NCI-H2029 treated with DMSO at 0.1 percent for 48 hours (cell line): ENCODE measurements around the gene PRKAG2.

Experiments
- DNase-seq: peaks from one replicate; lab custom pipeline; 2025; lab: John Stamatoyannopoulos, UW

The PRKAG2 gene

DNA sequence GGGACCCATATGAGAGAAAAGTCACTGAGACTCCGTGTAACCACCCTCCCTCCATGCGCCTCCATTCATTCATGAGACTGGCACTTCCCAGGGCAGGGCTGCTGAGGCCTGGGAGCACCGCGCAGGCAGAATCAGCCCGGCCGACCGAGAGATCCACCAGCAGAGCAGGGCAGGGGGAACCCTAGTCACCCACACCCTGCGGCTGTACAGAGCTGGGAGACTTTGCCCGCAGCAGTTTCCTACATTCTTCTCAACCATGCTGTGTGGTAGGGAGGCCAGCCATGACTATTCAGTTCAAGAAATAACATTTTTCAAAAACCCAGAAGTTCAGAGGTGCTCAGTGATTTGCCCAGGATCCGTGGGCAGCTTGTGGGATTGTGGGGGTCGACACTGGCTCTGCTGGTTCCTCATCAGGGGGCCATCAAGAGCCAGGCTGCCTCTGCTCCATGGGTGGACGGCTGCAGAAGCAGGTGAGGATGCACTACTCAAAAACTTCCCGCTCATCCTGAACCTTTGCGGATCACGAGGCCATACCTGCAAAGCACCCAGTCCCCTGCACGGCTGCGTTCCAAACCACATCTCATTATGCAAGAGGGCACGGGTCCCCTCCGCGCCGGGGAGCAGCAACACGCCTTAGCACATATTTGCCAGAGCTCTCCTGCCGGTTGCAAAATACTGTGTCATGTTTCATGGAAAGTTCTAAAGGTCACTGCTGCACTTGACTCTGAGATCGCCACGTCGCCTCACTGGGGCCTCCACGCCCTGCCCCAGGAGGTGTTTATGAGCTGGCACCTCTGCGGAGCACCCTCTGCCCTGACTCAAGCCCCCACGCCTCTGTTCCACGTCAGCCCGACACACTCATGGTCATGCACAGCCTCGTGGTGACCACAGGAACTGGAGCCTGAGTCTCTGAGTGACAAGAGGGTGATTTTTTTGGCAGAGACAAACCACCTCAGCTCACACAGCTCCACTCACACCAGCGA is 132.0 kb downstream of the PRKAG2 start:
- DNase-seq = no peak

DNA sequence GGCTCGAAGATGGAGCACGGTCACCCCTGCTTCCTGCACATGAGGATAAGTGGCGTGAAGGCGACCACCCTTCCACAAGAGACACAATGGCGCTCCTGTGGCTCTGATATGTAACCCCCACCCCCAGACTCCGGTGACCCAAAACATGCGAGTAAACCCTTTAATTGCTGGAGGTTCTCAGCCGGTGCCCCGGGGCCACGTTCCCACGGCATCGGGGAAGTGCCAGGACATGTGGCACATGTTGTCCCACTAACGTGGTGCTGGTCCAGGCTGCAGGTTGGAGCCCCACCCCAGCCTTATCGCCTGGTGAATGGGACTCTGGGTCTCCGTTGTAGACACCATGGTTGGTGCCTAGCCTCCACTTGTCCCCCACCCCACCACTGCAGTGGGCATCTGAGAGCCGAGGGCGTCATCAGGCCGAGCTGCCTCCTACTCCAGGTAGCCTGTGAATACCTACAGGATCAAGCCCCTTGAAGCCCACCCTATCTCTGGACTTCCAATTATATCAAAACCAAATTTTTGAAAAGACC is 132.8 kb downstream of the PRKAG2 start:
- DNase-seq = no peak

DNA sequence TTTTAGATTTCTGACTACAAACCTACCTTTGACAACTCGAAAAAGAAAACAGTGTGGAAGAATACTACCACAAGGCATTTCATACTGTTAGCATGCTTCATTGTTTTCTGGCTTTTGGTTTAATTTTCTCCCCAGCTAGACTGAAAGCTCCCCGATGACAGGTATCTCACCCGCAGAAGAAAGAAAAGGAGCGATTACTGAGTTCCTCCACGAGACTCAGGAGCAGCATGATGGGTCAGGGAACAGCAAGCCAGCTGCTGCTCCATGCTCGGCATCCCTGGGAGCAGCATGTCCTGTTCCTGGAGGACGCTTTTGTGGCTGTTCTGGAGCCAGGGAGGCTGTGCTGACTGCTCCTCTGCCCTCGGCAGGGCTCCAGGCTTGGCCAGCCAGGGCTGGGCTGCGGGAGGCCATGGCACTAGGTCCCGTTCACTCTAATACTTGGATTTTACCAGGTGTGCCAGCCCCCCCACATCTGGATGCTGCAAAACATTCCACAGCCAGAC is 133.4 kb downstream of the PRKAG2 start:
- DNase-seq = no peak

DNA sequence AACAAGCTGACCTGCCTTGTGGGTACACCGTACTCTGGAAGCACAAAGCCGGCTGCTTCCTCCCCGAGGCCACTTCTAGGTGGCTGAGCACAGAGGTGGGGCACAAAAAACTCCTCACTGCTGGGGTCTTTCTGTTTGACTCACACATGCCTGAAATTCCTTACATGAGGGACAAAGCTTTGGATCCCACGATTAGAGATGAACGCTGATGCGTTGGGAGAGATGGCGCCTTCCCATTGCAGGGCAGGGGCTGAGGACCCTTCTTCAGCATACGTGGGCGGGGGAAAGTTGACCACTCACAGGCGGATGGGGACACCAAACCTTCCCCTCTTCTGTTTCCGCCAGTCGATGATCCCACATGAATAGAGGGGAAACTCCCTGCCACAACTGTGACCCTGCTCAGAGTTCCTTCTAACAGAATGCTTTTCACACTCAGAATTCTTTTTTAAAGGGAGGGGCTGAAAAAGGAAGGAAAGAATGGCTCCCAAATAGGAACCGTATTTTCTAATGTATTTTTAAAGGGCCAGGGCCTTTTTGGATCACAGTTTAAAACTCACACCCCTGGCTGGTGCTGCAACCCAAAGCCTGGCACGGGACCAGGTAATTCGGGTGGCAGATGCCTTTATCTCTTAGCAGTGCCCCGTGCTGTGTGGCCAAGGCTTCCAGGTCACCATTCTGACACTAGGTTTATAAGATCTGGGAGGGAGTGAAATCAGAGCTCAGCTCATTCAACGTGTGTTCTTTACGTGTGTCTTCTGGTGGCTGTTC is 134.0 kb downstream of the PRKAG2 start:
- DNase-seq = no peak

DNA sequence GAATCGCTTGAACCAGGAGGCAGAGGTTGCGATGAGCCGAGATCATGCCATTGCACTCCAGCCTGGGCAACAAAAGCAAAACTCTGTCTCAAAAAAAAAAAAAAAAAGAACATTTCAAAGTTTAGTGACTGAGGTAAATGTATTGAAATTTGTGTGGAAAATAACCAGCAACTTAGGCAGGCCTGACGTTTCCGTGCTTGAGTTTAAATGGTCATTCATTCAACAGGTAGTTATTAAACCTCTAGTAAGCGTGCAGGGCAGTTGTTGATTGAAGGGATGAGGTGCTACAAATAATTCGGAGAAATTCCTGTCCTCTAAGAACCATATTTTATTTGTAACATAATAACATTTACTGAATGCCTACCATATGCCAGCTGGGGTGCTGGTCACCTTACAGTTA is 135.3 kb downstream of the PRKAG2 start:
- no peak for DNase-seq

DNA sequence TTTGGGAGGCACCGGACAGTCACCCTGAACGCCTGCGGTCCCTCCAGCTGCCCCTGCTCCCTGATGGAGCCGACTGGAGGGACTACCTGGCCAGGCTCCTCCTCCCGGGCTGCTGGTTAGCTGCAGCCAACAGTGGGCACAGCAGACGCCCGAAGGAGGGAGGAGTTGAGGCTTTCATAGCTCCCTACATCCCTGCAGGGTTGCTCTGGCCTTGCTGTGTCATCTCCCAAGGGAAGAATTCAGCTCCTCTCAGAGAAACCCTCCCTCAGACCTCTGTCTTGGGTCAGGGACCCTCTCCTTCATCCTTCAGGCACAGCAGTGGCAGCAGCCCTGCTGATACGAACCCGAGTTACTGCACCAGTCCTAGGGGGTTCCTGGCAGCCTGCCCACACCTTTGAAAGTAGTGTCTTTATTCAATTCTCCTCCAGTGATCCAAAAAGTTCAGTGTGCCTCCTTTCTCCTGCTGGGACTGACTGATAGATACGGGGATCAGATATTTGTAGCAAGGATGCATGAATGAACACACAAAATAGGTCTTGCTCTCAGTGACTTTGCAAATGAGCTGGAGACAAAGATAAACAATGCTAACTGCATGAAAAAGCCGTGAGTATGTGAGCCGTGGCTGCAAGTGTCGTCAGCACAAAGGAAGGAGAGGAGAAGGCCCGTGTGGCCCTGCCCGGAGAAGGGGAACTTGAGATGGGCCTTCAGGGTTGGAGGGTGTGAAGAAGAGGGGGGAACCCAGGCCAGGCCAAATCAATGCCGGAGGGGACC is 136.6 kb downstream of the PRKAG2 start:
- no peak for DNase-seq

DNA sequence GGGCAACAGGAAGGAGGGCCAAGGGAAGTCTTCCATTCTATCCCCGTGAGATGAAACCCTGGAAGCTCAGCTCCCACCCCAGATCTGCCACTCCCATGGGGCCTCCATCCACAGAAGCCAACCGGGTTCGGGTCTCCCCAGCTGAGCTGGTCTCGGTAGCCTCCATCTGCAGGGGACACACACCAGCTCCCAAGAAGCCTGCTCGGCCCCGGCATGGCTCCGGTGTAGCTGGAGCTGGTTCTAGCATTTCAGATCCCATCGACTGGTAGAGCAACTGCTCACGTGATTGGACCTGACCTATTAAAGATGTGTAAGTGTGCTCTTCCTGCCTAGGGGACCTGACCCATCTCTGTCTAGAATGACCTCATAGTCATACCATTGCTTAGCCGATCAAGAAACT is 138.0 kb downstream of the PRKAG2 start:
- DNase-seq = no peak

DNA sequence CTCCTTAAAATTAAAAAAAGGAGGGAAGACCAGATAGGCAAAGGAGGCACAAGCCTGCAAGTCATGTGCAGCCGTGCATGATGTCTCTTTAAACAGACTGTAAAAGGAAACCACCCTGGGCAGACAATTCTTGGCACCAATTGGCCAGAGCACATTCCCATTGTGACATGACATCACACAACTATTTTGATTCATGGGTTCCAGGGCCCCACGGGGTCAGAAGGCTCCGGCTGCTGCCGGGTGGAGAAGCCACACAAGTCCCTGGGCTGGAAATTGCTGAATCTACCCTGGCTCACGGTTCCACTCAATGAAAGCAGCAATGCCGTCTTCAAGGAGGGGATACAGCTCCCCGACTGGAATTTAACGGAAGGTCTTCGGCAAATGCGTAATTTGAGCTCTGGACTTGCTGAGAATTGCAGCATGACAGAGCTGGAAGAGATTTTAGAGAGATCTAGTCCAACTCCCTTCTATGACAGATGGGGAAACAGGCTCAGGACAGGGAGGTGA is 140.5 kb downstream of the PRKAG2 start:
- peak; percentile 60 for DNase-seq

DNA sequence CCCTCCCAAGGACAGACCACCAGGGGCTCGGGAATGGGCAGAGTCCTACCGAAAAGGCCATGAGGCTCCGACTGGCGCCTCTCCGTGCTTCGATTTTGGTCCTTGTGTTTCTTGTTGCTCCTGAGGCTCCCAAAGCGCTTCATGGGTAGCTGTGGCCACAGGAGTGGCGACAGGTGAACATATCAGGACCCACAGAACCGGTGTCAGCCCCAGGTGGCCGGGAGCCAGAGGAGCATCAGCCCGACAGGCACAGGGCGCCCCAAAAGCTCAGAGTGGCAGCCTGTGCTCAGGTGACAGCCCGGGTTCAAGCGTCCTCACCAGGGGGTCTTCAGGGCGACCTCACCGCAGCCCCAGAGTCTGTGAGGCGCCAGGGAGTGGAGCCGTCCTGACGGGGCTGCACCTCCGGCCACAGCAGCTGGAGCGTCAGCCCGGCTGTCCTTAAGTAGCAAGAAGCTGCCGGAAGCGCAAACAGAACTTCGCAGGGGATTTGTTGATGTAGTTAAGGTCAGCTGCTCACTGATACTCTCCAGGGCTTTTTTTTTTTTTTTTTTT is 141.0 kb downstream of the PRKAG2 start:
- DNase-seq = no peak

DNA sequence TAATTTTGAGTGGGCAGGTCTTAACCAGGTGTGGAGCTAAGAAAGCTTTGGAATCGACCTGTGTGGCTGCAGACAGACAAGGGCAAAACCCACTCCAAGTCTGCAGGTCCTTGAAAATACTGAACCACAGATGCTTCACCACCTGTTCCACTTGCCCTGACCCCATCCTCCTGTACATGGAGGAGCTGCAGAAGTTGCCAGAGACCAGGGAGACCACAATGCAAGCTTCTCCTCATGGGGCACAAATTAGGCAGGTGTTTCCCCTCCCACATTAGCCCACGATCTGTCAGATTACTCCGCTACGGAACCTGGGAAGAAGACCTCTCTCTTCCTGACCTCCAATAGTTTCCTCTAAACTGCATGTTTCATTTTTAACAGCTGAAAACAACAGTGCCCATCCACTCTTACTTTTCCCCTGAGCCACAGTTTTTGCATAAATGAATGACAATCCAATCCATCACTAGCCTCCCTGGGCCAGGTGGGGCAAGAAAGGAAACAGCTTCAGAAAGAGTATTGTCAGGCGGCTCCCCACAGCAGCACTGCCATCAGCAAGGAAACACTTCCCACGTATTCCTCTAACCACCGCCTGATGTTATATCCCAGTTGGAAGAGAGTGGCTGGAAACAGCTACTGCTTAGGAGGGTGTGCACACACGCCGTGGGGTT is 141.6 kb downstream of the PRKAG2 start:
- no peak for DNase-seq

DNA sequence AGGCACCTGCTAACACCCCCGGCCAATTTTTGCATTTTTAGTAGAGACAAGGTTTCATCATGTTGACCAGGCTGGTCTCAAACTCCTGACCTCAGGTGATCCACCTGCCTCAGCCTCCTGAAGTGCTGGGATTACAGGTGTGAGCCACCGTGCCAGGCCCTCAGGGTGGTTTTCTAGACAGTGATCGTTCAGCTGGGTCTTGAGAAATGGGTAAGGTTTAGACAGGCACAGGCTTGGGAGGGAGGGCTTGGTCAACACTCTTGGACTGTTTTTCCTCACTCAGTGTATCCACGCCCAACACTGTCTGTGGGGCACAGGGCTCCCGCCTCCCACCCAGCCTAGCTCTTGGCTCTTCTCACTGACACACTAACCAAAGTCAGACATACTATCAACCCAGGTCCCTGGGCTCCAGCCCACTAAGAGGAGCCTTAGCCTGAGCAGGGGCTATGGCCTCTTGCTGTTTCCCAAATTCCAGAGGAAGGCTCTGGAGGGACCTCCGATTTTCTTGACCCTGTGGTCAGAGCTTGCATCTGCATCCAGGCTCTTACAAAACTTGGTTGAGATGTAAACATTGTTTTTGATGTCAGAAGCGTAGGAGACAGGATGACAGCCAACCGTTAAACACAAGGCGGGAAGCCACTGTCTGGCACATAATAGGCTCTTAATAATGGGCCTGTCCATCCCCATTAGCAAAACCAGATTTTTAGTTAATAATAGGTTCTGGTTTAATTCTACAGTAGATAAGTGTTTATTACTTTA is 143.9 kb downstream of the PRKAG2 start:
- no peak for DNase-seq

DNA sequence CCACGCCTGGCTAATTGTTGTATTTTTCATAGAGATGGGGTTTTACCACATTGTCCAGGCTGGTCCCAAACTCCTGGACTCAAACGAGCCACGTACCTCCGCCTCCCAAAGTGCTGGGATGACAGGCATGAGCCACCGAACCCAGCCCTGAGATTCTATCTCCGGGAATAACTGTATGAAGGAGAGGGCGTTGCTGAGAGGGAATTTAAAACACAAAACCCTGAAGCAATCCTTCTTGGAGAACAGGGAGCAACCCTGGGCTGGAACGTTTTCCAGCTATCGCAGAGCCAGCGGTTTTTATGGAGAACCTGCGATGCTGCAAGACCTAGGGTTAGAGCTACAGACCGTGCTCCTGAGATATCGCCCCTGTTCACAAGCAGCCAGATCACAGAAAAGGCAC is 144.6 kb downstream of the PRKAG2 start:
- DNase-seq = no peak

DNA sequence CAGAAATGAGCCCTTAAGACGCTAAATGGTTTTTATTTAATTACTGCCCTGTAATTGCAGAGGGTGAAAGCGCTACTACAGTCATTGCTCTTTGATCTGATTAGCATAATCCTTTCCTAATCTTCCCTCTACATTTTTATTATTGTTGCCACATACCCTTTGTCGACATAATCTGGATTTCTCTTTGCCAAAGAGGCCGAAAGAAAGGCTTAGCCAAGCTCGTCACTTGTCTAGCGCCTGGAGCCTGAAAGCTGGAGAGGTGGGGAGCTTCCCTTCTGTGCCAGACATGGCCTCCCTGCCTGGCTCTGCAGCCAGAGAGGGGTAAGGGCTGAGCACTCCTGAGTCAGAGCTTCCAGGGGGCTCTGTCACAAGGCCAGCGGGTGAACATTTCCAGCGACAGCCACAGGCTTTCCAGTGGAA is 145.9 kb downstream of the PRKAG2 start:
- DNase-seq = no peak

DNA sequence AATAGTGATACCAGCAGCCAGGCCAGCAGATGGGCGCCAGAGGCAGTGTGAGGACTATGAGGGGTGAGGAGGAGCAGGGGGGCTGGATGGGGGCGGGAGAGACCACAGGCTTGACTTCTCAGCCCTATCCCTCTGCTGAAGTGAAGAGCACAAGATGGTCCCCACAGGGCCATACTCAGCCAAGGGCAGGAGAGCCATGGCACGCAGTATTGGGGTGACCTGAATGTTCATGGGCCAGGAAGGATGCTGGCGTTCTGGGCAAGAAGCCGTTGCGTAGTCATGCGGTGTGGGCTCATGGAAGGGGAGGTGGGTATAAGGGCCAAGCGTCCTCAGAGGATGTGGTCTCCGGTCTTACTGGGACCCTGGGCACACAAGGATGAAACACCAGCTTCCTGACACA is 146.3 kb downstream of the PRKAG2 start:
- no peak for DNase-seq

DNA sequence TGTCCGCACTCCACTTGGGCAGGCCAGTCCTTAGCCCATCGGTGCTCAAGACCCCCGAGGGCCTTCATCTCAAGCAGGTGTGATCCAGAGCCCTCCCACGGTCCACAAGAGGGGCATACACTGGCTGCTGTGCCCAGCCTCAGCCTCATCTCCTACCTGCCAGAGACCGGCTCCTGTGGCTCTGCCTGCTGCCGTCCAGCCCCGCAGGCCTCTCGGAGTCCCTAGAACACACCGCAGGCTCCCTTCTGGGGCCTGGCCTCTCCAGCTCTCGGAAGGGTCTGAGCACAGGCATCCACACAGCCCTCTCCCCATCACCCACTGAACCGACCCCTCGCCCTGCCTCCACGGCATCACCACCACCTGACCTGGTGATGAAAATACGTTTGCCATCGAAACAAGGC is 147.4 kb downstream of the PRKAG2 start:
- DNase-seq = no peak

DNA sequence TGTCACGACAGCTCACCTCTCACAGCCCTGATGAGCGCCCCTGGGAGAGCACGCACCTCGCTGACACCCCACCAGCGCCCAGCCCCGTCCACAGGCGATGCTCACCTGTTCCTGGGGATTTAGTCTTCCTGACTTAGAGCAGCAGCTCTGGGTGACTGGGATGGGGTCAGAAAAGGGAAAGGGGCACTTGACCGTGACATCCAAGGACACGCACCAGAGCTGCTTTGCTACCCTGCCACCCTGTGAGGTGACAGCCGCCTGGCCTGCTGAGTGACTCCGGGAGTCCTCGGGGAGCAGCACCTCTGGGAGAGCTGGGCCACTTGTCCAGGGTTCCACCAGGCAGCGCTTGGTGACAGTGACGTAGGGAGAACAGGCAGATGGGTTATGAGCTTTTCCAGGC is 148.2 kb downstream of the PRKAG2 start:
- DNase-seq = no peak

DNA sequence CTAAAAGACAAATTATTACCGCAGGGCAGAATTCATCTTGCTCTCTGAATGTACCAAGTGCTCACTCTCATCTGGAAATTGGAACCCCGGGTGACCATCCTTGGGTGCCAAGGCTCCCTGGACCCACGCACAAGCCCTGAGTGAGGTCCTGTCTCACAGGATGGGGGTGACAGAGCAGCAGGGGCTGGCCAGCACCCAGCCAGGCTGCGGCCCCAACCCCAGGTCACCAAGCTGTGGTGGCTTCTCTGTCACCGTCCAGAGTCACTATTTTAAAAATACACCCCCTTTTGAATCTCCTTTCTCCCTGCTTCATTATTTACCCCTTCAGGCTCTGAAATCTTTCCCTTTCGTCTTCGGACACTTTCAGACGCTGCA is 148.6 kb downstream of the PRKAG2 start:
- no peak for DNase-seq

DNA sequence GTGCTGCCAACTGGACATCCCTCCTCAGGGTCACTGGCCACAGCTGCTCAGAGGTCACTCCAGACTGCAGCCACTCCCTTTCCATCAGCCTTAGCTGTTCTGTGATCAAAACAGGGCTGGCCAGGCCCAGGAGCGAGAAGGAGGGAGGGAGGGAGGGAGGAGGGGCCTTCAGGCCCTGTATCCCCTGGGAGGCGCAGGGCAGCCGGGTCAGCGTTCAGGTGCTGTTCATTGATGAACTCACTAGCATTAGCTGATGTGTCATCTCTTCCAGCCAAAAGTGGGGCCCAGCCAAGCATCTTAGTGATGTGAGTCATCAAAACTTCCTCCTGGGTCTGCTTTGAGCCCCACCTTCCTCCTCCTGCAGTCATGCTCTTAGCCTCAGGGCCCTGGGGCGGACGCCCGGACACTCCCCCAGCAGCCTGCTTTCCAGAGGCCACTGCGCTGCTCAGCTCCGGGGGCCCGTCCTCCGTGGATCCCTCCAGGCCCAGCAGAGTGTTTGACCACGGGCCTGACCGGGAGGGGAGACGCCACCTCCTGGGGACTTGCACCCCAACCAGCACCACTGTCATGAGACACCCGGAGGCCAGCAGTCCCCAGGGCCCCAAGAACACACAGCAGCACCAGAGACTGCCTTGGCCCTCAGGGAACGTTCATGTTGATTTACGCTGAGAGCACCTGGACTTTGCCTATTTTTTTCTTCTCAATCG is 149.2 kb downstream of the PRKAG2 start:
- DNase-seq = no peak
